SK-N-SH (cell line): ENCODE results near the gene CCDC34. TPM values are rescaled to one million over a fixed set of nuclear protein-coding genes. Genes with fewer than 3 reads are reported as not detected.

ENCODE experiments used
- CTCF ChIA-PET: fragments of 300-600, 350-600 bp; formaldehyde crosslinking; extraction: SDS; loops from one replicate; lab custom pipeline; 2021; lab: Yijun Ruan, JAX
- POLR2A ChIA-PET: fragments of 350-600 bp; sonication (Branson Sonifier 250); formaldehyde crosslinking; extraction: SDS; loops from one replicate; lab custom pipeline; 2020; ENCODE audit warnings: antibody characterized with exemption, inconsistent platforms; lab: Yijun Ruan, JAX
- DNase-seq: peaks from one replicate; pipeline ENCODE4 v3.0.0; 2012
- H2AFZ ChIP-seq: fragments of 200-600 bp; sonication (generic); 2 replicates; pipeline ENCODE4 v1.8.1; 2016; ENCODE audit warnings: antibody characterized with exemption, mild to moderate bottlenecking, low read depth
- H3F3A ChIP-seq: fragments of 200-600 bp; sonication (generic); replicated peaks from 2 replicates; pipeline ENCODE3; 2016; ENCODE audit warnings: antibody characterized with exemption, mild to moderate bottlenecking; ENCODE audit not compliant: insufficient read depth
- H3K27ac ChIP-seq, 2 experiments: fragments of 200-500 bp in 1 of 2; fragments of 200-600 bp in 1 of 2; sonication (Bioruptor generic) in 1 of 2; sonication (generic), shearing (Covaris generic) in 1 of 2; 2 replicates each; pipeline versions ENCODE4 v1.5.1 to v1.6.1; 2014 to 2016; ENCODE audit warnings: low read depth in 2 of 2, inconsistent platforms in 1 of 2, low read length in 1 of 2, mild to moderate bottlenecking in 1 of 2, mixed read lengths in 1 of 2
- H3K27me3 ChIP-seq: fragments of 200-600 bp; sonication (generic), shearing (Covaris generic); 2 replicates; pipeline ENCODE4 v1.6.1; 2016; ENCODE audit warnings: mixed run types; ENCODE audit not compliant: insufficient read depth
- H3K36me3 ChIP-seq, 2 experiments: fragments of 200-500 bp in 1 of 2; fragments of 200-600 bp in 1 of 2; sonication (Bioruptor generic) in 1 of 2; sonication (generic) in 1 of 2; replicated peaks in 1 of 2; 2 replicates each; pipeline versions ENCODE3 to v1.5.1; 2014 to 2016; ENCODE audit warnings: low read length in 1 of 2, mild to moderate bottlenecking in 1 of 2; ENCODE audit not compliant: insufficient read depth in 2 of 2, control insufficient read depth in 1 of 2
- H3K4me1 ChIP-seq, 2 experiments: fragments of 200-500 bp in 1 of 2; fragments of 200-600 bp in 1 of 2; sonication (Bioruptor generic) in 1 of 2; sonication (generic), shearing (Covaris generic) in 1 of 2; 2 replicates each; pipeline versions ENCODE4 v1.5.1 to v1.6.1; 2014 to 2016; ENCODE audit warnings: low read depth in 1 of 2, low read length in 1 of 2, mixed run types in 1 of 2; ENCODE audit not compliant: insufficient read depth in 2 of 2, control insufficient read depth in 1 of 2
- H3K4me2 ChIP-seq: fragments of 200-600 bp; sonication (generic), shearing (Covaris generic); 2 replicates; pipeline ENCODE4 v1.6.1; 2017; ENCODE audit warnings: mixed run types
- H3K4me3 ChIP-seq, 2 experiments: fragments of 200-500 bp in 1 of 2; fragments of 200-600 bp in 1 of 2; sonication (Bioruptor generic) in 1 of 2; sonication (generic), shearing (Covaris generic) in 1 of 2; 2 replicates each; pipeline versions ENCODE4 v1.5.1 to v1.8.1; 2014 to 2016; ENCODE audit warnings: low read depth in 2 of 2, inconsistent platforms in 1 of 2, low read length in 1 of 2, mild to moderate bottlenecking in 1 of 2, mixed read lengths in 1 of 2, moderate library complexity in 1 of 2
- H3K79me2 ChIP-seq: fragments of 200-600 bp; sonication (generic); 2 replicates; pipeline ENCODE4 v1.8.1; 2017; ENCODE audit warnings: mild to moderate bottlenecking; ENCODE audit not compliant: insufficient read depth
- H3K9ac ChIP-seq: fragments of 200-600 bp; sonication (generic); 2 replicates; pipeline ENCODE4 v1.6.1; 2017; ENCODE audit warnings: mixed run types
- H3K9me2 ChIP-seq: fragments of 200-600 bp; sonication (generic); 2 replicates; pipeline ENCODE4 v1.6.1; 2017; ENCODE audit warnings: mixed run types
- H3K9me3 ChIP-seq: fragments of 200-600 bp; sonication (generic); 2 replicates; pipeline ENCODE4 v1.6.1; 2017; ENCODE audit warnings: mixed run types, mild to moderate bottlenecking, moderate library complexity
- H4K20me1 ChIP-seq: fragments of 200-600 bp; sonication (generic); 2 replicates; pipeline ENCODE4 v1.6.1; 2017; ENCODE audit warnings: mild to moderate bottlenecking, mixed run types; ENCODE audit not compliant: insufficient read depth
- CTCF ChIP-seq: fragments of 200-600 bp; sonication (generic); IDR thresholded peaks from 2 replicates; pipeline ENCODE4 v1.6.1; 2017; ENCODE audit warnings: antibody characterized with exemption, mild to moderate bottlenecking, moderate library complexity
- ELF1 ChIP-seq: IDR thresholded peaks from 2 replicates; pipeline ENCODE4 v1.4.0; 2012
- FOXJ3 ChIP-seq: sonication (generic); formaldehyde crosslinking; IDR thresholded peaks from 2 replicates; pipeline ENCODE4 v1.5.1; 2020; ENCODE audit warnings: mild to moderate bottlenecking, missing genetic modification reagents
- FOXM1 ChIP-seq: IDR thresholded peaks from 2 replicates; pipeline ENCODE4 v1.4.0; 2012; ENCODE audit warnings: low read depth, mild to moderate bottlenecking
- GATA2 ChIP-seq: sonication (generic); formaldehyde crosslinking; IDR thresholded peaks from 2 replicates; pipeline ENCODE4 v1.5.0; 2020; ENCODE audit warnings: mild to moderate bottlenecking, missing genetic modification reagents
- MEF2A ChIP-seq: IDR thresholded peaks from 2 replicates; pipeline ENCODE4 v1.4.0; 2012; ENCODE audit warnings: low read depth, borderline replicate concordance
- MXI1 ChIP-seq: IDR thresholded peaks from 2 replicates; pipeline ENCODE4 v1.6.1; 2012; ENCODE audit warnings: mild to moderate bottlenecking, low read depth, low read length, improper control_type of control experiment
- NRF1 ChIP-seq: IDR thresholded peaks from 2 replicates; pipeline ENCODE4 v1.6.1; 2012; ENCODE audit warnings: low read depth, mild to moderate bottlenecking, low read length
- PBX3 ChIP-seq: IDR thresholded peaks from 2 replicates; pipeline ENCODE4; 2012
- RFX5 ChIP-seq: IDR thresholded peaks from 2 replicates; pipeline ENCODE4 v1.6.1; 2012; ENCODE audit warnings: mild to moderate bottlenecking, improper control_type of control experiment, low read length
- RXRA ChIP-seq: IDR thresholded peaks from 2 replicates; pipeline ENCODE4 v1.4.0; 2012; ENCODE audit warnings: low read depth, mild to moderate bottlenecking, borderline replicate concordance
- SIN3A ChIP-seq: IDR thresholded peaks from 2 replicates; pipeline ENCODE4 v1.6.1; 2012; ENCODE audit warnings: low read depth, mild to moderate bottlenecking, low read length, moderate library complexity, borderline replicate concordance
- TAF1 ChIP-seq: IDR thresholded peaks from 2 replicates; pipeline ENCODE4 v1.6.1; 2012; ENCODE audit warnings: low read depth, mild to moderate bottlenecking, low read length, moderate library complexity, borderline replicate concordance
- TCF12 ChIP-seq: IDR thresholded peaks from 2 replicates; pipeline ENCODE4 v1.4.0; 2012
- TEAD4 ChIP-seq: IDR thresholded peaks from 2 replicates; pipeline ENCODE4 v1.4.0; 2012; ENCODE audit warnings: mild to moderate bottlenecking, borderline replicate concordance; ENCODE audit not compliant: insufficient read depth
- WGBS: methylation state at CpG from one replicate; pipeline ENCODE4 v1.1.6; 2017; ENCODE audit warnings: low lambda C conversion rate; 5-methylcytosine and 5-hydroxymethylcytosine counted together
- polyA plus RNA-seq, 3 experiments: library from polyadenylated mRNA; depleted of rRNA; stranded (reverse); fragments of >200 nt; gene quantifications; 2 replicates each; pipeline ENCODE4 v1.2.3, GENCODE V29; 2012
- TF ChIP-seq, protein P1 (sequence below): fragments of 150-350 bp; IDR thresholded peaks from 2 replicates; pipeline ENCODE4 v1.6.1; 2017; ENCODE audit warnings: antibody characterized with exemption, low read length, low read depth, borderline replicate concordance

CCDC34 gene
- polyA plus RNA-seq, 1 of the 3 experiments (the other 2 are of a cell fraction), result 6.7 TPM

GRCh38 chr11:27291954-27292636 is 70.9 kb downstream of the CCDC34 start:
- no peak overlapping the region for H3K27ac ChIP-seq
- no peaks in the 10 kb centered on the region for H3K27me3 ChIP-seq
- H3F3A ChIP-seq, result no peaks in the 10 kb centered on the region
- CTCF ChIA-PET, result interaction anchor here (0.6 to 3.0 kb wide), 4 partner anchors 108 to 205 kb away, joined by 3 to 9 read pairs (median 4); no protein-coding TSS in a partner anchor
- no peaks in the 10 kb centered on the region for H3K79me2 ChIP-seq
- H3K9ac ChIP-seq, result no peak overlapping the region
- no peaks in the 10 kb centered on the region for H4K20me1 ChIP-seq
- no peak overlapping the region for H2AFZ ChIP-seq
- POLR2A ChIA-PET, result no interaction called here
- H3K9me3 ChIP-seq, result no peaks in the 10 kb centered on the region
- no peak overlapping the region for H3K4me3 ChIP-seq
- H3K36me3 ChIP-seq, result no peaks in the 10 kb centered on the region
- 88% methylated on average over 5 of the region's 5 CpGs for WGBS
- no peak overlapping the region for H3K4me2 ChIP-seq
- DNase-seq, result no peak
- H3K9me2 ChIP-seq, result no peaks in the 10 kb centered on the region
- TF ChIP-seq FOXM1 (no peak), MEF2A (no peak), MXI1 (no peak), PBX3 (no peak)
- TF ChIP-seq, all 33 proteins: peak for 0
- peaks cover 0 to 33% of the 10 kb centered on the region in 2 experiments; a peak in 2 of 4 replicates for H3K4me1 ChIP-seq

GRCh38 chr11:27291302-27291889 is 71.6 kb downstream of the CCDC34 start:
- ChIA-PET POLR2A (no interaction called here), CTCF (interaction anchor here (0.6 to 3.0 kb wide), 3 partner anchors 108 to 194 kb away, joined by 3 to 9 read pairs (median 5); no protein-coding TSS in a partner anchor)
- Histone ChIP-seq H3K27me3 (no peaks in the 10 kb centered on the region), H3K27ac (no peak overlapping the region), H3K4me1 (peaks cover 0 to 33% of the 10 kb centered on the region in 2 experiments; a peak in 2 of 4 replicates), H3K79me2 (no peaks in the 10 kb centered on the region), H3K4me3 (no peak overlapping the region), H4K20me1 (no peaks in the 10 kb centered on the region), H3K9me3 (no peaks in the 10 kb centered on the region), H3F3A (no peaks in the 10 kb centered on the region), H3K36me3 (no peaks in the 10 kb centered on the region), H2AFZ (no peak overlapping the region), H3K9ac (no peak overlapping the region), H3K9me2 (no peaks in the 10 kb centered on the region), H3K4me2 (no peak overlapping the region)
- 92% methylated on average over 6 of the region's 6 CpGs for WGBS
- TF ChIP-seq FOXJ3 (CRISPR knock-in tag), result no peak
- TF ChIP-seq TCF12, result no peak
- no peak for TF ChIP-seq RFX5
- TF ChIP-seq, protein P1, sequence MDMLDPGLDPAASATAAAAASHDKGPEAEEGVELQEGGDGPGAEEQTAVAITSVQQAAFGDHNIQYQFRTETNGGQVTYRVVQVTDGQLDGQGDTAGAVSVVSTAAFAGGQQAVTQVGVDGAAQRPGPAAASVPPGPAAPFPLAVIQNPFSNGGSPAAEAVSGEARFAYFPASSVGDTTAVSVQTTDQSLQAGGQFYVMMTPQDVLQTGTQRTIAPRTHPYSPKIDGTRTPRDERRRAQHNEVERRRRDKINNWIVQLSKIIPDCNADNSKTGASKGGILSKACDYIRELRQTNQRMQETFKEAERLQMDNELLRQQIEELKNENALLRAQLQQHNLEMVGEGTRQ, result no peak
- TF ChIP-seq RXRA, result no peak
- no peak for TF ChIP-seq GATA2 (CRISPR knock-in tag)
- no peak for TF ChIP-seq ELF1
- no peak for TF ChIP-seq NRF1
- no peak for TF ChIP-seq TAF1
- TF ChIP-seq SIN3A, result no peak
- no peak for TF ChIP-seq TEAD4
- no peak for TF ChIP-seq CTCF
- DNase-seq, result no peak
